ENCODE data around the gene DCST1. TPM values are rescaled to one million over a fixed set of nuclear protein-coding genes. Genes with fewer than 3 reads are reported as not detected.

Gene DCST1
- total and polyA plus RNA-seq, 2 of the 13 experiments (the other 11 are each of a cell fraction or from before 2014, with no cell fraction given) = 0.04 TPM; not detected in 1

DNA sequence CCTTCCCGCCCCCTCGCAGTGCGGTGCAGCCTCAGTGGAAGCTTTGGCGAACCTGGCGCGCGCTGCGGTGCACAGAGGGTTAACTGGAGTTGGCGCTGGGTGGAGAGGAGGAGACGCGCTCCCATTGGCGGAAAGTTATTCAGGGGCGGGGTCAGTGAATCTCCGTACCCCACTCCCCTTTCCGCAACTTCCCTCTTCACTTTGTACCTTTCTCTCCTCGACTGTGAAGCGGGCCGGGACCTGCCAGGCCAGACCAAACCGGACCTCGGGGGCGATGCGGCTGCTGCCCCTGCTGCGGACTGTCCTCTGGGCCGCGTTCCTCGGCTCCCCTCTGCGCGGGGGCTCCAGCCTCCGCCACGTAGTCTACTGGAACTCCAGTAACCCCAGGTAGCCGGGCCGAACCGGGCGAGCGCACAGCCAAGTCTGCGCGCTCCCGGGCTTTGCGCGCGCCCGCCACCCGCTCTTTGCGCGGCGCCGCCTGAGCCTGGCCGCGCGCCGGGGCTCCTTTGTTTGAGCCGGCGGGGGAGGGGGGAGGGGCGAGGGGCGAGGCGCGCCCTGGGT lies 30.0 kb downstream of the DCST1 start, which contains the start of gene EFNA4 (continued):
- TF ChIP-seq CREB1 (IDR thresholded peaks at IDR 0.05) (no peak), CREB1 (CRISPR knock-in tag; IDR thresholded peaks at IDR 0.05) (no peak), EHMT2 (IDR thresholded peaks at IDR 0.05; ENCODE audit: borderline replicate concordance, low read depth, low read length) (no peak), ZFP36L2 (CRISPR knock-in tag; IDR thresholded peaks at IDR 0.05) (no peak), ZSCAN12 (CRISPR knock-in tag; IDR thresholded peaks at IDR 0.05) (no peak), TCF12 (IDR thresholded peaks at IDR 0.05) (no peak), TCF12 (CRISPR knock-in tag; IDR thresholded peaks at IDR 0.05) (no peak), KDM1A (CRISPR knock-in tag; IDR thresholded peaks at IDR 0.05) (no peak), ZNF34 (CRISPR knock-in tag; IDR thresholded peaks at IDR 0.05; ENCODE audit: borderline replicate concordance) (no peak), ZNF670 (CRISPR knock-in tag; IDR thresholded peaks at IDR 0.05; ENCODE audit: borderline replicate concordance) (no peak), ZNF569 (CRISPR knock-in tag; IDR thresholded peaks at IDR 0.05; ENCODE audit: borderline replicate concordance) (no peak), PAWR (CRISPR knock-in tag; IDR thresholded peaks at IDR 0.05; ENCODE audit: borderline replicate concordance) (no peak), ZMYM4 (CRISPR knock-in tag; IDR thresholded peaks at IDR 0.05) (no peak; the same call in 1 of the 2 replicates), ZNF878 (CRISPR knock-in tag; IDR thresholded peaks at IDR 0.05) (no peak), GATAD1 (CRISPR knock-in tag; IDR thresholded peaks at IDR 0.05) (peak; percentile 43; the same call in 1 of the 2 replicates), KAT8 (CRISPR knock-in tag; IDR thresholded peaks at IDR 0.05) (no peak), ZNF253 (CRISPR knock-in tag; IDR thresholded peaks at IDR 0.05; ENCODE audit: borderline replicate concordance) (peak; percentile 38; the same call in 1 of the 2 replicates), TEAD2 (CRISPR knock-in tag; IDR thresholded peaks at IDR 0.05) (no peak), KDM2A (CRISPR knock-in tag; IDR thresholded peaks at IDR 0.05; ENCODE audit: borderline replicate concordance, low read depth) (no peak; the same call in 1 of the 2 replicates), PCBP1 (IDR thresholded peaks at IDR 0.05; ENCODE audit: borderline replicate concordance, low read depth, low read length) (no peak)
- TF ChIP-seq, protein P1, sequence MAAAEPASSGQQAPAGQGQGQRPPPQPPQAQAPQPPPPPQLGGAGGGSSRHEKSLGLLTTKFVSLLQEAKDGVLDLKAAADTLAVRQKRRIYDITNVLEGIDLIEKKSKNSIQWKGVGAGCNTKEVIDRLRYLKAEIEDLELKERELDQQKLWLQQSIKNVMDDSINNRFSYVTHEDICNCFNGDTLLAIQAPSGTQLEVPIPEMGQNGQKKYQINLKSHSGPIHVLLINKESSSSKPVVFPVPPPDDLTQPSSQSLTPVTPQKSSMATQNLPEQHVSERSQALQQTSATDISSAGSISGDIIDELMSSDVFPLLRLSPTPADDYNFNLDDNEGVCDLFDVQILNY (CRISPR knock-in tag; conservative IDR thresholded peaks at IDR 0.05) = no peak
- TF ChIP-seq, protein P2, sequence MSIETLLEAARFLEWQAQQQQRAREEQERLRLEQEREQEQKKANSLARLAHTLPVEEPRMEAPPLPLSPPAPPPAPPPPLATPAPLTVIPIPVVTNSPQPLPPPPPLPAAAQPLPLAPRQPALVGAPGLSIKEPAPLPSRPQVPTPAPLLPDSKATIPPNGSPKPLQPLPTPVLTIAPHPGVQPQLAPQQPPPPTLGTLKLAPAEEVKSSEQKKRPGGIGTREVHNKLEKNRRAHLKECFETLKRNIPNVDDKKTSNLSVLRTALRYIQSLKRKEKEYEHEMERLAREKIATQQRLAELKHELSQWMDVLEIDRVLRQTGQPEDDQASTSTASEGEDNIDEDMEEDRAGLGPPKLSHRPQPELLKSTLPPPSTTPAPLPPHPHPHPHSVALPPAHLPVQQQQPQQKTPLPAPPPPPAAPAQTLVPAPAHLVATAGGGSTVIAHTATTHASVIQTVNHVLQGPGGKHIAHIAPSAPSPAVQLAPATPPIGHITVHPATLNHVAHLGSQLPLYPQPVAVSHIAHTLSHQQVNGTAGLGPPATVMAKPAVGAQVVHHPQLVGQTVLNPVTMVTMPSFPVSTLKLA (IDR thresholded peaks at IDR 0.05) = no peak
- TF ChIP-seq, protein P3, sequence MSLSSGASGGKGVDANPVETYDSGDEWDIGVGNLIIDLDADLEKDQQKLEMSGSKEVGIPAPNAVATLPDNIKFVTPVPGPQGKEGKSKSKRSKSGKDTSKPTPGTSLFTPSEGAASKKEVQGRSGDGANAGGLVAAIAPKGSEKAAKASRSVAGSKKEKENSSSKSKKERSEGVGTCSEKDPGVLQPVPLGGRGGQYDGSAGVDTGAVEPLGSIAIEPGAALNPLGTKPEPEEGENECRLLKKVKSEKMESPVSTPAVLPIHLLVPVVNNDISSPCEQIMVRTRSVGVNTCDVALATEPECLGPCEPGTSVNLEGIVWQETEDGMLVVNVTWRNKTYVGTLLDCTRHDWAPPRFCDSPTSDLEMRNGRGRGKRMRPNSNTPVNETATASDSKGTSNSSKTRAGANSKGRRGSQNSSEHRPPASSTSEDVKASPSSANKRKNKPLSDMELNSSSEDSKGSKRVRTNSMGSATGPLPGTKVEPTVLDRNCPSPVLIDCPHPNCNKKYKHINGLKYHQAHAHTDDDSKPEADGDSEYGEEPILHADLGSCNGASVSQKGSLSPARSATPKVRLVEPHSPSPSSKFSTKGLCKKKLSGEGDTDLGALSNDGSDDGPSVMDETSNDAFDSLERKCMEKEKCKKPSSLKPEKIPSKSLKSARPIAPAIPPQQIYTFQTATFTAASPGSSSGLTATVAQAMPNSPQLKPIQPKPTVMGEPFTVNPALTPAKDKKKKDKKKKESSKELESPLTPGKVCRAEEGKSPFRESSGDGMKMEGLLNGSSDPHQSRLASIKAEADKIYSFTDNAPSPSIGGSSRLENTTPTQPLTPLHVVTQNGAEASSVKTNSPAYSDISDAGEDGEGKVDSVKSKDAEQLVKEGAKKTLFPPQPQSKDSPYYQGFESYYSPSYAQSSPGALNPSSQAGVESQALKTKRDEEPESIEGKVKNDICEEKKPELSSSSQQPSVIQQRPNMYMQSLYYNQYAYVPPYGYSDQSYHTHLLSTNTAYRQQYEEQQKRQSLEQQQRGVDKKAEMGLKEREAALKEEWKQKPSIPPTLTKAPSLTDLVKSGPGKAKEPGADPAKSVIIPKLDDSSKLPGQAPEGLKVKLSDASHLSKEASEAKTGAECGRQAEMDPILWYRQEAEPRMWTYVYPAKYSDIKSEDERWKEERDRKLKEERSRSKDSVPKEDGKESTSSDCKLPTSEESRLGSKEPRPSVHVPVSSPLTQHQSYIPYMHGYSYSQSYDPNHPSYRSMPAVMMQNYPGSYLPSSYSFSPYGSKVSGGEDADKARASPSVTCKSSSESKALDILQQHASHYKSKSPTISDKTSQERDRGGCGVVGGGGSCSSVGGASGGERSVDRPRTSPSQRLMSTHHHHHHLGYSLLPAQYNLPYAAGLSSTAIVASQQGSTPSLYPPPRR (CRISPR knock-in tag; IDR thresholded peaks at IDR 0.05; ENCODE audit: borderline replicate concordance) = no peak; the same call in 1 of the 2 replicates
- TF ChIP-seq, protein P4, sequence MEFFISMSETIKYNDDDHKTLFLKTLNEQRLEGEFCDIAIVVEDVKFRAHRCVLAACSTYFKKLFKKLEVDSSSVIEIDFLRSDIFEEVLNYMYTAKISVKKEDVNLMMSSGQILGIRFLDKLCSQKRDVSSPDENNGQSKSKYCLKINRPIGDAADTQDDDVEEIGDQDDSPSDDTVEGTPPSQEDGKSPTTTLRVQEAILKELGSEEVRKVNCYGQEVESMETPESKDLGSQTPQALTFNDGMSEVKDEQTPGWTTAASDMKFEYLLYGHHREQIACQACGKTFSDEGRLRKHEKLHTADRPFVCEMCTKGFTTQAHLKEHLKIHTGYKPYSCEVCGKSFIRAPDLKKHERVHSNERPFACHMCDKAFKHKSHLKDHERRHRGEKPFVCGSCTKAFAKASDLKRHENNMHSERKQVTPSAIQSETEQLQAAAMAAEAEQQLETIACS (CRISPR knock-in tag; IDR thresholded peaks at IDR 0.05) = peak; percentile 92
